Endothelial cell of umbilical vein (primary cell): ENCODE measurements around the gene ATF7IP. TPM values are rescaled to one million over a fixed set of nuclear protein-coding genes. Genes with fewer than 3 reads are reported as not detected.
A peak's percentile ranks its signal among the peaks of the same experiment; 100 is the strongest.

ENCODE experiments used
- BruUV-seq: library from RNA; stranded (reverse); fragments of 400-500 nt; replicated peaks from 2 replicates; lab custom pipeline; 2021; lab: Mats Ljungman, UMichigan
- CTCF ChIA-PET: fragments of 300-600, 350-600 bp; sonication (Branson Sonifier 250); formaldehyde crosslinking; loops from one replicate; lab custom pipeline; 2021; ENCODE audit warnings: antibody characterized with exemption, inconsistent platforms; lab: Charles Lee
- POLR2A ChIA-PET: fragments of 300-600, 350-600 bp; sonication (Branson Sonifier 250); formaldehyde crosslinking; loops from one replicate; lab custom pipeline; 2021; ENCODE audit warnings: antibody characterized with exemption, inconsistent platforms; lab: Charles Lee
- DNase-seq: peaks from one replicate; pipeline ENCODE4 v3.0.0-alpha.2; 2011; ENCODE audit warnings: low read depth, low spot score
- FAIRE-seq: peaks from 2 replicates; lab custom pipeline; 2011; peaks lifted over from hg19 to GRCh38; lab: Jason Lieb, UNC
- H2AFZ ChIP-seq: 2 replicates; pipeline ENCODE4 v1.6.0; 2012; ENCODE audit warnings: low read depth, low read length, control low read depth, inconsistent platforms
- H3K27ac ChIP-seq: 2 replicates; pipeline ENCODE4 v1.5.1; 2011; ENCODE audit warnings: low read depth, mild to moderate bottlenecking, control low read depth, low read length, moderate library complexity; ENCODE audit not compliant: insufficient read depth
- H3K27me3 ChIP-seq, 2 experiments: 2 replicates each; pipeline versions ENCODE4 v1.6.0 to v1.6.1; 2011; ENCODE audit warnings: low read length in 2 of 2, mixed read lengths in 1 of 2; ENCODE audit not compliant: control insufficient read depth in 2 of 2, insufficient read depth in 2 of 2
- H3K36me3 ChIP-seq, 2 experiments: 2 replicates in 1 of 2; 3 replicates in 1 of 2; pipeline ENCODE4 v1.5.1; 2011; ENCODE audit warnings: low read length in 2 of 2, mild to moderate bottlenecking in 1 of 2, moderate library complexity in 1 of 2; ENCODE audit not compliant: control insufficient read depth in 2 of 2, insufficient read depth in 2 of 2; ENCODE audit errors: extremely low read depth in 1 of 2
- H3K4me1 ChIP-seq: 3 replicates; pipeline ENCODE4 v1.5.1; 2011; ENCODE audit warnings: mild to moderate bottlenecking, low read length; ENCODE audit not compliant: control insufficient read depth, insufficient read depth; ENCODE audit errors: extremely low read depth
- H3K4me2 ChIP-seq: 2 replicates; pipeline ENCODE4 v1.6.1; 2011; ENCODE audit warnings: low read length, control low read depth, mixed read lengths; ENCODE audit not compliant: insufficient read depth
- H3K4me3 ChIP-seq, 3 experiments: fragments of 200-600 bp in 1 of 3; sonication (generic), shearing (Covaris generic) in 1 of 3; replicated peaks in 1 of 3; 2 replicates each; pipeline ENCODE4 v1.5.1; 2011 to 2016; ENCODE audit warnings: control low read depth in 3 of 3, low read length in 3 of 3, mild to moderate bottlenecking in 2 of 3, inconsistent platforms in 1 of 3, low read depth in 1 of 3, moderate library complexity in 1 of 3; ENCODE audit not compliant: insufficient read depth in 1 of 3
- H3K79me2 ChIP-seq: 2 replicates; pipeline ENCODE4 v1.6.0; 2012; ENCODE audit warnings: low read length, inconsistent platforms; ENCODE audit not compliant: control insufficient read depth, insufficient read depth
- H3K9ac ChIP-seq: replicated peaks from 2 replicates; pipeline ENCODE3; 2011; ENCODE audit warnings: low read length, control low read depth; ENCODE audit not compliant: insufficient read depth; ENCODE audit errors: extremely low read depth
- H3K9me1 ChIP-seq: replicated peaks from 3 replicates; pipeline ENCODE4 v1.6.0; 2011; ENCODE audit warnings: mild to moderate bottlenecking, low read length; ENCODE audit not compliant: control insufficient read depth, insufficient read depth; ENCODE audit errors: extremely low read depth
- H3K9me3 ChIP-seq: replicated peaks from 2 replicates; pipeline ENCODE4 v1.5.1; 2012; ENCODE audit warnings: low read length, inconsistent platforms; ENCODE audit not compliant: control insufficient read depth, insufficient read depth
- H4K20me1 ChIP-seq: replicated peaks from 2 replicates; pipeline ENCODE3; 2011; ENCODE audit warnings: mild to moderate bottlenecking, low read length; ENCODE audit not compliant: control insufficient read depth, insufficient read depth; ENCODE audit errors: extremely low read depth
- CTCF ChIP-seq, 2 donors: IDR thresholded peaks; 1 replicate in 1 of 2; 2 replicates in 1 of 2; pipeline ENCODE4 v1.5.1; 2011; ENCODE audit warnings: low read length in 2 of 2, mild to moderate bottlenecking in 2 of 2, moderate library complexity in 2 of 2, control low read depth in 1 of 2, inconsistent platforms in 1 of 2, low read depth in 1 of 2; ENCODE audit not compliant: insufficient read depth in 1 of 2; ENCODE audit errors: extremely low read depth in 1 of 2
- EZH2 ChIP-seq: IDR thresholded peaks from 2 replicates; pipeline ENCODE4 v1.6.1; 2012; ENCODE audit warnings: borderline replicate concordance, low read depth, mild to moderate bottlenecking, moderate library complexity, low read length, inconsistent platforms; ENCODE audit not compliant: severe bottlenecking
- FOS ChIP-seq: IDR thresholded peaks from 2 replicates; pipeline ENCODE4 v1.6.1; 2011; ENCODE audit warnings: mild to moderate bottlenecking, low read length, moderate library complexity, borderline replicate concordance; ENCODE audit not compliant: insufficient read depth
- GATA2 ChIP-seq: IDR thresholded peaks from 2 replicates; pipeline ENCODE4 v1.7.0; 2011; ENCODE audit warnings: low read depth, mild to moderate bottlenecking, moderate library complexity, mixed read lengths, low read length; ENCODE audit not compliant: insufficient read length, insufficient read depth
- JUN ChIP-seq: IDR thresholded peaks from 2 replicates; pipeline ENCODE4 v1.6.1; 2011; ENCODE audit warnings: borderline replicate concordance, low read depth; ENCODE audit not compliant: insufficient read length, insufficient read depth
- MYC ChIP-seq: IDR thresholded peaks from one replicate; pipeline ENCODE4 v1.6.1; 2011; ENCODE audit warnings: mild to moderate bottlenecking, low read depth, low read length
- dilution Hi-C: fragments of 300-500 bp; cut with MboI; formaldehyde crosslinking; loops from one replicate; pipeline ENCODE4 v1.15.0; 2019; ENCODE audit warnings: low sequenced_read_pairs; ENCODE audit not compliant: extremely low pct_ligation_motif_present
- intact Hi-C: fragments of 100-400 bp; cut with micrococcal nuclease; formaldehyde crosslinking; loops from one replicate; pipeline ENCODE4 v1.10.0; 2022
- polyA plus RNA-seq, 4 experiments: library from polyadenylated mRNA; depleted of rRNA in 3 of 4; stranded (reverse) in 3 of 4; unstranded in 1 of 4; fragments of >200 nt; gene quantifications; 2 replicates each; pipeline versions ENCODE4 v1.2.1 to v1.2.3, GENCODE V29; 2011 to 2012; ENCODE audit warnings: missing spikeins in 1 of 4
- total RNA-seq: library from RNA; stranded (reverse); gene quantifications from 2 replicates; pipeline ENCODE4 v1.2.3, GENCODE V29; 2021
- TF ChIP-seq, protein P1 (sequence below): IDR thresholded peaks from 2 replicates; pipeline ENCODE4 v1.6.1; 2011; ENCODE audit not compliant: insufficient read depth, insufficient read length

The ATF7IP gene
- total and polyA plus RNA-seq, 2 donors (not counting 3 experiments of a cell fraction or from before 2014, with no cell fraction given) = 14.5 to 73.5 TPM

- H3K36me3 ChIP-seq = no peaks in the 10 kb centered on the region
- POLR2A ChIA-PET = no interaction called here
- no TSS peak for BruUV-seq
These were observed 1.7 kb downstream of the ATF7IP start for GRCh38 chr12:14367040-14367661.

DNA sequence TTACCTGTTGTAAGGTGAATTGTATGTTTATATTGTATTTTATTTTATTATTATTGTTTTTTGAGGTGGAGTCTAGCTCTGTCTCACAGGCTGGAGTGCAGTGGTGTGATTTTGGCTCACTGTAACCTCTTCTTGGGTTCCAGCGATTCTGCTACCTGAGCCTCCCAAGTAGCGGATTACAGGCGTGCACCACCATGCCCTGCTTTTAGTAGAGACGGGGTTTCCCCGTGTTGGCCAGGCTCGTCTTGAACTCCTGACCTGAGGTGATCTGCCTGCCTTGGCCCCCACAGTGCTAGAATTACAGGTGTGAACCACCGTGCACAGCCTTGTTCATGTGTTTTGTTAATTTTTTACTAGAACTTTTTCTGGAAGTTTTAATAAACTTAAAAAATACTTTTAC is 3.8 kb downstream of the ATF7IP start:
- CTCF ChIA-PET = interaction anchor here (0.9 to 1.7 kb wide), 5 partner anchors 25 to 131 kb away, joined by 3 to 5 read pairs (median 5); no protein-coding TSS in a partner anchor
- dilution Hi-C loops (no loop called here), intact Hi-C loops (loop anchor here (5.0 kb wide), 3 partner anchors 33 to 588 kb away; a partner anchor contains a TSS)
- Histone ChIP-seq H3K4me3 (no peak overlapping the region), H3K9me3 (no peaks in the 10 kb centered on the region), H3K9me1 (no peaks in the 10 kb centered on the region), H3K79me2 (peaks cover 76% of the 10 kb centered on the region), H3K27ac (no peak overlapping the region), H3K36me3 (no peaks in the 10 kb centered on the region), H3K27me3 (no peaks in the 10 kb centered on the region), H3K9ac (no peak overlapping the region), H4K20me1 (no peaks in the 10 kb centered on the region), H2AFZ (no peak overlapping the region), H3K4me2 (no peak overlapping the region), H3K4me1 (peaks cover 34% of the 10 kb centered on the region)
- FAIRE-seq (no peak), DNase-seq (no peak)
- BruUV-seq = no TSS peak
- POLR2A ChIA-PET = no interaction called here
- TF ChIP-seq JUN (no peak), CTCF (IDR thresholded peaks at IDR 0.05; ENCODE audit: extremely low read depth in 1 of 2, insufficient read depth in 1 of 2, low read depth in 1 of 2, low read length in 2 of 2) (no peak), EZH2 (no peak), MYC (no peak), FOS (no peak), GATA2 (no peak)
- TF ChIP-seq, protein P1, sequence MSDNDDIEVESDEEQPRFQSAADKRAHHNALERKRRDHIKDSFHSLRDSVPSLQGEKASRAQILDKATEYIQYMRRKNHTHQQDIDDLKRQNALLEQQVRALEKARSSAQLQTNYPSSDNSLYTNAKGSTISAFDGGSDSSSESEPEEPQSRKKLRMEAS = no peak

More at GRCh38 chr12:14367040-14367661, 1.7 kb downstream of the ATF7IP start:
- H3K27ac ChIP-seq = peak overlapping the region; percentile 89
- peak overlapping the region; percentile 44 for H2AFZ ChIP-seq
- H3K4me3 ChIP-seq = peak overlapping the region; percentile 53 to 98 (median 98)
- H3K9me1 ChIP-seq = no peaks in the 10 kb centered on the region
- peaks cover 56% of the 10 kb centered on the region for H3K79me2 ChIP-seq
- no peak for TF ChIP-seq MYC
- peak; percentile 44 for TF ChIP-seq JUN
- peak overlapping the region; percentile 97 for H3K9ac ChIP-seq
- FAIRE-seq (no peak), DNase-seq (peak; percentile 73)
- peaks cover 17% of the 10 kb centered on the region for H3K4me1 ChIP-seq
- intact Hi-C loops = loop anchor here (5.0 kb wide), 3 partner anchors 35 to 590 kb away; a partner anchor contains a TSS
- peak overlapping the region; percentile 100 for H3K4me2 ChIP-seq
- no peaks in the 10 kb centered on the region for H3K27me3 ChIP-seq
- no peaks in the 10 kb centered on the region for H3K9me3 ChIP-seq
- CTCF ChIA-PET = interaction anchor here (2.1 to 2.2 kb wide), 4 partner anchors 18 to 128 kb away, joined by 12 to 63 read pairs (median 29); no protein-coding TSS in a partner anchor
- dilution Hi-C loops = no loop called here
- H4K20me1 ChIP-seq = no peaks in the 10 kb centered on the region
